Measurements from ENCODE around the gene LRWD1. TPM values are rescaled to one million over a fixed set of nuclear protein-coding genes. Genes with fewer than 3 reads are reported as not detected.
A peak's percentile ranks its signal among the peaks of the same experiment; 100 is the strongest.
"Not testable (repeated sequence)": the region's sequence is repeated elsewhere in the genome, so short reads cannot be mapped to it uniquely, and the experiment has no call there.

The LRWD1 gene
- total RNA-seq, 2 experiments from 2014 or later = 16.4 to 20.0 TPM

DNA sequence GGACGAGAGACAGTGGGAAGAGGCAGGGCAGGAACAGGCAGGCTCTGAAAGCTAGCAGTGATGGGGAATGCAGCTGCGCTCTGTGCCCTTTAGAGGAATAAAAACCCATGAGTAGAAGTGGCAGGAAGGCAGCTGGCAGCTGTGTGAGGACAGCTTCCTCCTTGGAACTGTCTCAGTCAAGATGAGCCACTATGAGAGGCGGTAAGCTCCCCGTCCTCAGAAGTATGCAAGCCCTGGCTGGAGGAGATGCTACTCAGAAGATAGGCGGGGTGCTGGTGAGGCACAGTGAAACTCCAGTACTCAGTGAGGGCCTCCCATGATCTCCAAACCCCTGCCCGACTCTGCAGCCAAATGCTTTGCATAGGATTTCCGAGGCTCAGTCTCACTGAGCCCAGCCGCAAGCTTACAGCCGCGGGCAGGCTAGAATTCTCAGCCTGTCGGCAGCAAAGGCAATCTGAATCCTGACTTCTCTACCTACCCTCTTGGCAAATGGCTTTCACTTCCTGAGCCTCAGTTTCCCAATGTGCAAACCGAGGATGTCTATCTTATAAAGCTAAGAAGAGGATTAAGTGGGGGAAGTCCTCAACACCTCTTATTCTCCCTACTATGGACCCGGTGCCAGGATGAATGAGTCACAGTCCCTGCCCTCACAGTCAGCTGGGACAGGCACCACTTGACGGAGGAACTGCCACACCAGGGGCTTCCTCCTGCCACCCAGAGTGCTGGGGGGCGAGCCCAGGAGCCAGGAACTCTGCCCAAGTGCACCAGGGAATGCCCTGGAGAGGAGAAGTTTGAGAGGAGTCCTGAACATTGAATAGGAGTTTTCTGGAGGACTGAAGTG, 50.3 kb downstream of the LRWD1 start:
- H3K27me3 Mint-ChIP-seq; H3K4me3 Mint-ChIP-seq; POLR2A ChIA-PET; H3K36me3 Mint-ChIP-seq; H3K9me3 Mint-ChIP-seq; CTCF ChIA-PET; intact Hi-C loops (cut with micrococcal nuclease); H3K27ac Mint-ChIP-seq; DNase-seq; H3K4me1 Mint-ChIP-seq (ENCODE audit: low read depth): not testable (repeated sequence)

DNA sequence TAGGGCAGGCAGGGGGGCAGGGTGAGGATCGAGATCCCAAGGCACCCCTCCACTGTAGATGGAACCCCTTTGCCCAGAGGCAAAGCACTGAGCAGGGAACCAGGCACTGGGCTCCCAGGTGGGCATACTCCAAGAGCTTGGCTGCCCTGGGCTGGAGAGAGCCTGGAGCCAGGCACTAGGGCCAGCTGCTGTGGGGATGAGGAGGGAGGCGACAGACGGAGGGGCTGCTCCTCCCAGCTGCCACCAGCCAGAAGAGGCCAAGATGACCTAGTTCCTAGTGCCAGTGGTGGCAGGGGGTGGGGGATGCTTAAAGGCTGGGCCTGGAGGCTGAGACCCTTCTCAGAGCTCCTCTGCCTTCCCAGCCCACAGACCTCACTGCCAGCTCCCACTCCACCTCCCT, 51.1 kb downstream of the LRWD1 start:
- H3K36me3 Mint-ChIP-seq; POLR2A ChIA-PET; DNase-seq; H3K4me1 Mint-ChIP-seq (ENCODE audit: low read depth); H3K4me3 Mint-ChIP-seq; CTCF ChIA-PET; H3K9me3 Mint-ChIP-seq; H3K27me3 Mint-ChIP-seq; intact Hi-C loops (cut with micrococcal nuclease); H3K27ac Mint-ChIP-seq: not testable (repeated sequence)

DNA sequence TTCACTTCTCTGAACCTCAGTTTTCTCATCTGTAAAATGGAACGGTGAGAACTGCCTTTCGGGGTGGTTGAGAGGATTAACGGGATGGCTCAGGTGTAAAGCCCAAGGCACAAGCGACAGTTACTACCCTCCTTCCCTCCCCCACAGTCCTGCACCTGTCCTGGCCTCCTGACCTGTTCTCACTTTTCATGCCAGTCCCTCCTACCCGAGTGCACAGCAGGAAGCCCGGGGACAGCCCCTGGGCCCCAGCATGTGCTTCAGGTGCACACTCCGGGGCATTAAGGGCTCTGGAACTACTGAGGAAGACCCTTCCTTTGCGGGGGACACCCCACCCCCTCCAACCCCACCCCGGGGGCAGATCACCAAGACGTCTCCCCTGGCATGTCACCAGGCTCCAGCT, 52.2 kb downstream of the LRWD1 start:
- CTCF ChIA-PET, POLR2A ChIA-PET: not testable (repeated sequence)

DNA sequence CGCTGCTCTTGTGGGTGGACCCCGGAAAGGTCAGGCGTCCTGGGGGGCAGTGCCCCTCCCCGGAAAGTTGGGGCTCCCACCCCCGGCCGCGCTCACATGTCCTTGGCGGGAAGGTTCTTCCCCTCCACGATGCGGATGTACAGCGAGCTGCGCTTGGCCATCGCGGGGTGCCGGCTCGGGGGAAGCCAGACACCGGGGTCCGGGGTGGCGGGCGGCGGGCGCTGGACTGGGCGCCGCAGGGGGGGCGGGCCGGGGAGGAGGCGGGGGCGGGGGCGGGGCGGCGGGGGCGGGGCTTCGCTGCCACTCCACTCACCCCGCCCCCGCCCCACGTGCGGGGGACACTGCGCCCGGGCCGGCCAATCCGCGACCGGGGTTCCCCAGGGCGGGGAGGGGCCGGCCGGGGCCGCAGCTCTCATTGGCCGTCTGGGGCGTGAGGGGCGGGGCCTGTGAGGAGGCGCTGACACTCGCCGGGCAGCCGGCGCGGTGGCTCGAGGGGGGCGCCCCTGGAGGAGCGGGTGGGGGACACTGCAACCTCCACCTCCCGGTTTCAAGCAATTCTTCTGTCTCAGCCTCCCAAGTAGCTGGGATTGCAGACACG, 52.9 kb downstream of the LRWD1 start, which contains the start of gene RASA4B:
Gene RASA4B, minus strand, starts transcription at position 228 of the 598 bp plus-strand sequence. Its CDS starts 67 bp downstream, at position 161.
- H3K4me1 Mint-ChIP-seq (ENCODE audit: low read depth); intact Hi-C loops (cut with micrococcal nuclease); CTCF ChIA-PET; H3K9me3 Mint-ChIP-seq; H3K27me3 Mint-ChIP-seq; H3K27ac Mint-ChIP-seq; POLR2A ChIA-PET; H3K4me3 Mint-ChIP-seq; H3K36me3 Mint-ChIP-seq: not testable (repeated sequence)
- DNase-seq = peak; percentile 16

More for the DNA sequence above, 52.2 kb downstream of the LRWD1 start:
- H3K9me3 Mint-ChIP-seq; H3K27ac Mint-ChIP-seq; H3K4me3 Mint-ChIP-seq; H3K36me3 Mint-ChIP-seq; intact Hi-C loops (cut with micrococcal nuclease); DNase-seq; H3K27me3 Mint-ChIP-seq; H3K4me1 Mint-ChIP-seq (ENCODE audit: low read depth): not testable (repeated sequence)

DNA sequence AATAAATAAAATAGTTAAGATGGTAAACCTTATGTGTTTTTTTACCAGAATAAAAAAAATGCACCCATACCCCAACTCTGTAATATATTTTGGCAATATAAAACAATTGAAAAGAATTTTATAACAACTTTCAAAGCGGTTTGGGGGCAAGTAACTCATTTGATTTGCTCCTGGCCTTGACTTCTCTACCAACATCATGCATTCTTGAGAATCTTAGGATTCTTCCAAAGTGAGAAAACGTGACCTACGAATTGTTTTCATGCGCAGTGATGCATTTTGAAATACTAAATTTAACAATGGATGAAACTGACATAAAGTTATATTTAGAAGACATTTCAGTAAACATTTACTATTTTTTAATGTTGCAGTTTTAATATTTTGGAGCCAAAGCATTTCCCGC, 56.0 kb downstream of the LRWD1 start:
- DNase-seq; H3K9me3 Mint-ChIP-seq; H3K36me3 Mint-ChIP-seq; H3K4me3 Mint-ChIP-seq; H3K27ac Mint-ChIP-seq; POLR2A ChIA-PET; intact Hi-C loops (cut with micrococcal nuclease); H3K4me1 Mint-ChIP-seq (ENCODE audit: low read depth); CTCF ChIA-PET; H3K27me3 Mint-ChIP-seq: not testable (repeated sequence)

Small RNAs within 50 kb of the gene (microRNA-seq; reads per million reads assigned to microRNA genes)
- 2.0 reads per million for gene MIR4467 (ENCODE audit: borderline microRNAs expressed, borderline number of aligned reads, borderline replicate concordance)
- 3.5 reads per million for gene MIR5090 (ENCODE audit: borderline microRNAs expressed, borderline number of aligned reads, borderline replicate concordance)

Other genes starting within 250 kb of the LRWD1 start
- 1 to 10 TPM; 3.8 to 4.7 TPM for gene SH2B2, start 178.1 kb upstream of the LRWD1 start, total RNA-seq
- gene SPDYE6, start 108.5 kb upstream of the LRWD1 start, total RNA-seq = not detected
- 10 to 100 TPM; 20.8 to 22.6 TPM for gene PRKRIP1, start 68.6 kb upstream of the LRWD1 start, total RNA-seq
- 10 to 100 TPM; 28.7 to 31.5 TPM for gene ORAI2, start 31.4 kb upstream of the LRWD1 start, total RNA-seq
- gene ALKBH4, start 121 bp upstream of the LRWD1 start, total RNA-seq = 1 to 10 TPM; 7.7 to 7.8 TPM
- gene POLR2J, start 13.9 kb downstream of the LRWD1 start, total RNA-seq = 10 to 100 TPM; 44.4 to 44.7 TPM
- 10 to 100 TPM; 10.2 to 10.4 TPM for gene RASA4B, start 52.8 kb downstream of the LRWD1 start, total RNA-seq
- gene UPK3BL2, start 78.7 kb downstream of the LRWD1 start, total RNA-seq = 1 to 10 TPM; 5.8 to 8.2 TPM
- gene SPDYE2, start 86.2 kb downstream of the LRWD1 start, total RNA-seq = not detected
- gene POLR2J3, start 107.6 kb downstream of the LRWD1 start, total RNA-seq = 10 to 100 TPM; 16.6 to 19.2 TPM
- 10 to 100 TPM; 25.2 to 26.8 TPM for gene RASA4, start 151.8 kb downstream of the LRWD1 start, total RNA-seq
- gene UPK3BL1, start 177.8 kb downstream of the LRWD1 start, total RNA-seq = 1 to 10 TPM; 9.0 to 9.6 TPM
- gene SPDYE2B, start 185.3 kb downstream of the LRWD1 start, total RNA-seq = not detected
- gene POLR2J2, start 206.7 kb downstream of the LRWD1 start, total RNA-seq = 1 to 10 TPM; 4.5 to 5.0 TPM

Measured in activated CD4-positive, alpha-beta memory T cell treated with anti-CD3 and anti-CD28 coated beads for 36 hours (primary cell).